NCI-H1105 treated with DMSO at 0.1 percent for 48 hours (cell line): ENCODE data around the gene FKBP14.

ENCODE experiments used
- DNase-seq: peaks from one replicate; lab custom pipeline; 2025; lab: John Stamatoyannopoulos, UW

The FKBP14 gene, protein sequence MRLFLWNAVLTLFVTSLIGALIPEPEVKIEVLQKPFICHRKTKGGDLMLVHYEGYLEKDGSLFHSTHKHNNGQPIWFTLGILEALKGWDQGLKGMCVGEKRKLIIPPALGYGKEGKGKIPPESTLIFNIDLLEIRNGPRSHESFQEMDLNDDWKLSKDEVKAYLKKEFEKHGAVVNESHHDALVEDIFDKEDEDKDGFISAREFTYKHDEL

DNA sequence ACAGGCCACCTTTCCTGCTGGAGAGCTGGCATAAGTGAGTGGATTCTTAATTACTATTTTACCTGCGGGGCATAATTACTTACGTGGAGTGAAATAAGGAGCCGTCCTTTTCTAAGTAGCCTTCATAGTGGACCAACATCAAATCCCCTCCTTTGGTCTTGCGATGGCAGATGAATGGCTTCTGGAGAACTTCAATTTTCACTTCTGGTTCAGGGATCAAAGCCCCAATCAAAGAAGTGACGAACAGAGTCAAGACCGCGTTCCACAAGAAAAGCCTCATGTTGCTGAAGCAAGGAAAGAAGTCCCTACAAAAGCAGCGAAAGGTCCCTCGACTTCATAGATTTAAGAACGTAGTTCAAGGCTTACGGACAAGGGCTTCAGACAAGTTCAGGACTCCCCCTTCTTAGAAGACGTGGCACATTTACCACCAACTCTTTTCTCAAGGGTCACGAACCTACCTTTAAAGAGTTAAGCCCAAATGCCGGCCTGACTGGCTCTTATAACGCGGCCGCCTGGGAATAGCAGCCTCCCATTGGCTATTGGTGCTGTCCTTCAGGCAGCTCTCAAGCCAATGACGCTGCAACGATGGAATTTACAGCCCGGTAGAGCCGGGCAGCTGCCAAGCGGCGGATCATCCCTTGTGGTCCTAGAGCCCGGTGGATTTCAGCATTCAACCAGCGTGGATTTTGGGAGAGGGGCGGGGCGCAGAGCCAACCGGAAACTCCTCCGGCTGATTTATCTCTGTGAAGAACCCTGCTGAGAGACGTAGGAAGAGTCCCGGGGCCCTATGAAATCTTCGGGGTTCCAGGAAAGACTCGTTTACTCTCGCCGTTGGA, at the start of gene FKBP14:
TSS of gene FKBP14 (minus strand) at position 474 of the 836 bp plus-strand sequence. CDS start at position 280, 194 bp downstream.
- DNase-seq: peak; percentile 98

DNA sequence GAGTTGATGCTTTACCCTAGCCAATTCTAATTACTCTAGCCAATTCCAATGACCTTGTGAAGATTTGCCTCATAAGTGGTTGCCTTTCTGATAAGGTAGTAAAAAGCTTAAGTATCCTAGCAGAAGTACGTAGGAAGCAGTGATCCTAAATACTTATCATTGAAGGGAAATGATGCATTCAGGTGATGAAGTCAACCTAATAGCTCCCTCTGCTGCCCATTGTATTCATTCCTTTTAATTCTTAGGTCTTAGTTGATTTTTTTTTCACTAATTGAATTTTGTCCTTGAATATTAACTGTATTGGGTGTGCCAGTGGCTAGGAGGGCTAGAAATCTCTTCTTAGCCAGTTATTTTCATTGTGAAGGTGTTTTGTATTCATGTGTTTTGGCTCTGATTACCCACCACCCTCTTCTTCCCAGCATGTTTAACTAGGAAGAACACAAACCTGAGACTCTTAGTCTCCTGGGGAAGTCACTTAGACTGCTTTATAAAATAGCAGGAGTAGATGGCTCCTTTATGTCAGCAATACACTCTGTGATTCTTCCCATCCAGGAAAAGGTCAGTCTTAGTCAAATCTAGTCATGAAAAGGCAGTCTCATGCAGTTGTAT, 48.0 kb upstream of the FKBP14 start:
- peak; percentile 62 for DNase-seq

DNA sequence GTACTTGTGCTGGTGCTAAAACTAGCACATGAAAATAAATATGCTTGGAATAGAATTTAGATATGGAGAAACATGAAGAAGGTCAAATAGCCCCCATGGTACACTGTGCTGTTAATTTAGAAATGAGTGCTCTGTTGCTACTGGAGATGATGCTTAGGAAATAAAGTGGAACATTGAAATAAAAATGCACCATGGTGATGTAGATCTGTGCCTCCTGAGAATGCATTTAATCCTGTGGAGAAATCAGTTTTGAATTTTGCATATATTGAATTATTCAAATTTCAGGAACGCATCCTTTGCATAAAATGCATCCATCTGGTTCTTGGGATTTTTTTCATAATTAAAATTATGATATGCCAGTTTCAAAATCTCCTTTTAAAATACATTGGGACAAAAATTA, 46.2 kb upstream of the FKBP14 start:
- no peak for DNase-seq

DNA sequence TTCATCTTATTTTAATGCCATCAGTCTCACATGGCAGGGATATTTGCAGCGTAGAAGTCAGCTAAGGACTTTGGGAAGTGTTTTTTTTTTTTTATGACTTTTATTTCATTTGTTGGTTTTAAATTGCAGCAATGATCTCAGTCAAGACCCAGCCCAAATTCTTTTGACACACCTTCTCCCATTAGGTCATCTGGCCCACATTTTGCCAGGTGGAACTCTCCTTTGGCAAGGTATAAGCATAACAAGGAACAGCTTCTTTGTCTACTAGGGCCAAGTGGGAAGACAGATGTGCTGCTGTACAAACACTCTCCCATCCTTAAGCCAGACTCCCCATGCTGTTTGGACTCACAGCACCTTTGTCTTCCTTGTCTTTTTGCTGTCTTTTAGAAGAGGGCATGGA, 43.5 kb upstream of the FKBP14 start:
- no peak for DNase-seq

DNA sequence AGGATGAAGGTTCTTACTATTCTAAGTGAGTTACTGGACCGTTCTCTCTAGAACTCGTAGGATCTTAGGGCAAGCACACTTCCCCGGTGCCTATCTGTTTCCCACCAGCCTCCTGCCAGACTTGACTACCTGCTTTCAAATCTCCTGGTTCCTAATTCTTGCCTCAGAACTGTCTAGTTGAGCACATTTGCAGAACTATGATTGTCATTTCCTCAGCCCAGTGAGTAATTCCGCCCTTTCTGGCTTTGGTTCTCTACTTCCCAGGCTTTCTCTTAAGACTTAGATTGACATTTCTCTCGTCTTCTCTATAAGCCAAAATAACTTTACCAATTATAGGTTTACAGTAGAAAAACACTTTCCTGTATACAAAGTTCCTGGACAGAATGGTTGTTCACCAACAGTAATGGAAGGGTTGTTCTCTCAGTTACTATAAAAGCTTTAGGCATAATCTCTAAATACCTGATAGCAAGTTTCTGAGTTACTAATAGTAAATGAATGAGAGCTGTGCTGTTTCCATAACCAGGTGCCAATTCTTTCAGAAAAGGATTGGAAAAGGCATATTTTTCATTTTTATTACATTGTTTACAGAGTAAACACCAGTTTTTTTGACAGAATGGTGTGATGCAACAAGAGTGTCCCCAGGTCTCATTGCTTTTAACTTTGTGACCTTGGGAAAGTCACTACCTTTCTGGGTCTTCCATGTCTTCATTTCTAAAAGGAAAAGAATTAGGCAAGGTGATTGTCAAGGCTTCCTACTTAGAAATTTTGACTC, 42.8 kb upstream of the FKBP14 start:
- DNase-seq: no peak

DNA sequence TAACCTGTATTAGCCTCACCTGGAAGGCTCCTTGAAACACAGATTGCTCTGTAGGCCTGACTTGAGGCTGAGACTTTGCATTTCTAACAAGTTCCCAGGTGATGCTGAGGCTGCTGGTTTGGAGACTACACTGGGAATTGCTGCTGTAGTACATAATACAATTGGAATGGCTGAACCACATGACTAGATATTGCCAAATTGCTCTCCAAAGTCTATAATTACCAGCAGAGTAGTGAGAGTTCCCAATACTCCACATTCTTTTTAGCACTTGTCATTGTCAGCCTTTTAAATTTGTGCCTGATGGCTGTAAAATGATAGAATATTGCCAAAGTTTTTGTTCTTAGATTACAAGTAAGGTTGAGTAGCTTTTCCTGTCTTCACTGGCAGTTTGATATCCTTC, 41.6 kb upstream of the FKBP14 start:
- DNase-seq: peak; percentile 7

DNA sequence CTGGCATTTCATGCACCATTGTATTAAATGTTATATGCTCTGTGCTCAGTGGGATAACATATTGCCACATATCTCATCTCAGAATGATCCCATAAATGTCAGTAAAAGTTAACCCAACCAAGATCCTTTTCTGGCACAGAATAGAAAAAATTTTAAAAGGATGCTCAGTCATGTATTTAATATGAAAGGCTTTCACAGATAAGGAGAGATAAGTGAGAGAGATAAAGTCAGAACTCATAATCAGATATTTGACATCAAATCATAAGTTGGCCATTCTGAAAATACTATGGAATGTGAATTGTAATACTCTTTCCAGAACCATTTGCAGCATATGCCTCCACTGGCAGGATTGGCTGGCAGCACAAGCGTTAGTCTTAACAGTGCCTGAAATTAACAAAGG, 40.2 kb upstream of the FKBP14 start:
- DNase-seq: no peak

DNA sequence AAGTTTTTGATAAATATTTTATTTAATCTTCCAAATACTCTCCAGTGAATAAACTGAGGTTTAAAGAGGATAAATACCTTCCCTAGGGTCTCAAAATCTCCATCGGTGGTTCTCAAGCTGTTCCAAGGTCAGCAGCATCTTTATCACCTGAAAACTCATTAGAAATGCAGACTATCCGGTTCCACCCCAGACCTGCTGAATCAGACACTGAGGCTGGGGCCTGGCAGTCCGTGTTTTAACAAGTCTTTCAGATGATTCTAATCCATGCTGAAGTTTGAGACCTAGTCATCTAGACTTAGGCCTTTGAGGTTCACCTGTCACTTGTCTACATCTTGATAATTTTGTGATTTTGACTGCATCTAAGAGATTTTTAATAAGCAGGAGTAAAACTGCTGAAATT, 39.2 kb upstream of the FKBP14 start:
- DNase-seq: no peak

DNA sequence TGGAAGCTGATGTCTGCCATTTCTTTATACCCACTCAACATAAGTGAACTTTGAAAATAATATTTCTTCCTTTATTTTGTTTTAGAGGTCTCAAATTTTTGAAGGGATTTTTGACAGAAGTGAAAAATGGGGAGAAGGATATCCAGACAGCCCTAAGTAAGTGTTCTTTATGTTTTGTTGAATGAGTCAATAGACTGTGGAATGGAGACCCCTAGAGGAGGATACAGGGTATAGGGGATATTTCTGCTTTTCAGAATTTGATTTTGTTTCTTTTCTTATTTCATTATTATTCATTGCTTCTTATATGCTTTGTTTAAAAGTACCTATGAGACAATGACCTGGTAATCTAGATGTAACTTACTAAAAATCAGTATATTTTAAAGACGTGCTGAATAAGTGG, 36.1 kb upstream of the FKBP14 start:
- peak; percentile 60 for DNase-seq

DNA sequence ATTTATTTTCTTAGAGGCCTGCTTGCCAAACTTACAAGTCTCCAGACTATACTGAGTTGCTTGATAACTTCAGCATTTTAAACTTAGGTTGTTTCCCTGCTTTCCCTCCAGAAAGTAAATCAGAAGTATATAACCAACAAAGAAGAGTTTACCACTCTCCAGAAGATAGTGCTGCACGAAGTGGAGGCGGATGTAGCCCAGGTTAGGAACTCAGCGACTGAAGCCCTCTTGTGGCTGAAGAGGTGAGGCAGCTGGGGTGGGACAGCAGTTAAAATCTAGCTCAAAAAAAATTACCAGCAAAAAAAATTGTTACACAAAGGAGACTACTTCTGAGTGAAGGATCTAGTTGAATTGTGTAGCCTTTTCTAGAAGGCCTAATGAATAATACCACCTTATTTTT, 35.3 kb upstream of the FKBP14 start:
- peak; percentile 30 for DNase-seq

DNA sequence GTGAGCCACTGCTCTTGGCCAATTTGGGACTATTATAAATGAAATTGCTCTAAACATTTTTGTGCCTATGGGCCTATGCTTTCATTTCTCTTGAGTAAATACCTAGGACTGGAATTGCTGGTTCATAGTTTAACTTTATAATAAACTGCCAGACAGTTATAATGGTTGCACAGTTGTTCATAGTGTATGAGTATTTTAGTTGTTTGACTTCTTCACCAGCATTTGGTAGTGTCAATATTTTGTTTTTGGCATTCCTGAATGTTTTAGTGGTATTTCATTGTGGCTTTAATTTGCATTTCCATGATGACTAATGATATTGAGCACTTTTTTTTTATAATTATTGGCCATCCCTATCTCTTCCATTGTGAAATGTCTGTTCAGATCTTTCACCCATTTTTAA, 31.2 kb upstream of the FKBP14 start:
- DNase-seq: no peak

DNA sequence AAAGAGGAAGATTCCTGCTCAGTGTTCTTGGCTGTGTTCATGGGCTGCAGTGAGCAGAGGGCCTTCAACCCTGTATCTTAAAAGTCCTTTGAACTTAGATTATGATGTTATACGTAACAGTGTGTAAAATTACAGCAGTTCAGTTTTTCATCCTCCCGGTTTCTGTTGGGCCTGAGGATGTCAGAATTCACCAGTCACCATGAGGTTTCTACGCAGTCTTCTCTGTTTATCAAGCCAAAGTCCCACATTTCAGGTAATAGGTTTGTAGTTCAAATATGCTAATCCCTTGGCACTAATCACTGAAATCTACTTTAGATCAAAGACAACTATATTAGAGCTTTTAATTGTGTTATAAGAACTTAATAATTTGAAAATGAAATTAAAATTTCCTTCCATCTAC, 26.6 kb upstream of the FKBP14 start:
- DNase-seq: no peak

DNA sequence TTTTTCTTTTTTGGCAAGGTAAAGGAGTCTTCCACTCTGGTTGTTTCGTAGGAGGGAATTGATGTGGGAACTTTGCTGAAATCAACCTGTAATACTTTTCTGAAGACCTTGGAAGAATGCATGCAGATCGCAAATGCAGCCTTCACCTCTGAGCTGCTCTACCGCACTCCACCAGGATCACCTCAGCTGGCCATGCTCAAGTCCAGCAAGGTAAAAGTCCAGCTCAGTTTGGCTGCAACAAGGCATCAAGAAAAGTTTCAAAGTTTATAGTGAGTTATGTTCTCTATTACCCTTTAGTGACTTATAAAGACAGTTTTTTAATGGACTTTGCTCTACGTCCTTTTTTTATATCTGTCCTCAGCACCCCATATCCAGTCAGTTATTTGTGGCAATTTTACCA, 22.7 kb upstream of the FKBP14 start:
- DNase-seq: no peak

DNA sequence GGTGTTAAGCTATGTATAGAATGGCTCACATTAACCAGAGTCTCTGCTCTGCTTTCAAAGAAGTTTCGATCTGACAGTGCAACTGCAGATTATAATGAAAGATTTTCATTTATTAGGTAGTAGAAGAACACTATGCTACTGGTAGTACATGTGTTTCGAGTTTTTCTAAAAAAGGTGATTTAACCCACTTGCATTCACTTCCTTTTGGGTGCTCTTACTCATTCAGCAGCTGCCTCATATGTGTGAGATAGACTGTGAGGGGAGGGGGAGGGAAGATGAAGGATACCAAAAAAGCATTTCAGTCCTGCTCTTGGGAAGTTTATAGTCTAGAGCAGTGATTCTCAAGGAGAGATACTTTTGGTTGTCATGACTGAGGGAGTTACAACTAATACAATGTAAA, 22.1 kb upstream of the FKBP14 start:
- no peak for DNase-seq

DNA sequence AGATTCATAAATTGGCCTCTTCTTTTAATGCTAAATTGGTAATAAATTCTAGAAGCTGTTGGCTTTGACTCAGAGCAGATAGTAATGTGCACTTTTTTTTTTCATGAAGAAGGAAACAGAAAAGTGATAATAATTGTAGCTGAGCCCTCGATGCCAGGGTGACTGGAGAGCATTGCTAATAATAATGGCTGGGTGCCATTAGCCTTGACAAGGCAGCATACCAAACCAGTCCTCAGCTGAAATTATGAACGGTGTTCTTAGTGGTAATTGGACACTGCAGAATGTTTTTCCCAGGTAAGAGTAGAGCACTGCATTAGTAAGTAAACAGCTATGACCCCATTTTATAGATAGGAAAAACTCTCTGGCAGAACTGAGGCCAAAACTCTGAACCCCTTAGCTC, 20.6 kb upstream of the FKBP14 start:
- peak; percentile 22 for DNase-seq

DNA sequence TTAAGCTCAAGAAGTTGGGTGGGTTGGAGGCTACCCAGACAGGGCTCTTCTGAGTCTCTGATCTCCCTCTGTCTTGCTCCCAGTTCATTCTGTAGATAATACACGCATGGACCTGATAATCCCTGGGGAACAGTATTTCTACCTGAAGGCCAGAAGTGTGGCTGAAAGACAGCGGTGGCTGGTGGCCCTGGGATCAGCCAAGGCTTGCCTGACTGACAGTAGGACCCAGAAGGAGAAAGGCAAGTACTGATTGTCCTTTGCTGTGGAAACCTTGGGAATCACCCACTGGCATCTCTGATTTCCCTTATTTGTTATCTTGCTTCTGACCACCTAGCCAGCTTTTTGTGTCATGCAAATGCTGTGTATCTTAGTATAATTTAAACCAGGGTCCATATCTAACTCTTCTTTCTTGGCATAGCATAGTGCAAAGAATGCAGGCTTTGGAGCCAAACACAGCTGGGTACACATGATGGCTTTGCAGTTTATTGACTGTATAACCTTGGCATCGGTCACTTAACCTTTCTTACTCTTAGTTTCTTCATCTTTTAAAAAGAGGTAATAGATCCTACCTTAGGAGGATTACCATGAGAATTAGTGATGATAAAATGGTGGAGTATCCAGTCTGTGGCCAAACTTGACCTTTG, 19.7 kb upstream of the FKBP14 start:
- DNase-seq: no peak

DNA sequence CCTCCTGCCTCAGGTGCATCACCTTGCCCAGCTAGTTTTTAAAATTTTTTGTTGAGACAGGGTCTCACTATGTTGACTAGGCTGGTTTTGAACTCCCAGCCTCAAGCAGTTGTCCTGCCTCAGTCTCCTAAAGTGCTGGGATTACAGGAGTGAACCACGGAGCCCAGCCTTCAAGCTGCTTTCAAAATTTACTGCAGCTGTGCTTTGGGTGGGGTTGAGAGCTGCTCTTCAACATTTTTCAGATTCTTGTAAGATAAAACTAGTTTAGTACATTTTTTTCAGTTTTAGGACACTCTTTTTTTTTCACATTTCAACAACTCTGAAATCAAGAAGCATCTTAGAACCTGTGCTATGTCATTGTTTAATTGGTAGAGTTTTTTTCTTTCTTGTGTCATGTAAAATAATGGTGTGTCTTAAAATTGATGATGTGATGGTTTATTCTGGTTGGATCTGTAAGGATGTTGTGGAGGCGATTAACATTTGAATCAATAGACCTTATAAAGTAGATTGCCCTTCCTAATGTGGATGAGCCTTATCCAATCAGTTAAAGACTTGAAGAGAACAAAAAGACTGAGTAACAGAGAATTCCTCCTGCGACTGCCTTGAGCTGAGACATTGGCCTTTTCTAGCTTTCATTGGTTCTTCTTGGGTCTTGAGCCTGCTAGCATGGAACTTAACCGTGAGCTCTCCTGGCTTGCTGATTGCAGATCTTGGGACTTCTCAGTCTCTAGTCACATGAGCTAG, 15.2 kb upstream of the FKBP14 start:
- no peak for DNase-seq

DNA sequence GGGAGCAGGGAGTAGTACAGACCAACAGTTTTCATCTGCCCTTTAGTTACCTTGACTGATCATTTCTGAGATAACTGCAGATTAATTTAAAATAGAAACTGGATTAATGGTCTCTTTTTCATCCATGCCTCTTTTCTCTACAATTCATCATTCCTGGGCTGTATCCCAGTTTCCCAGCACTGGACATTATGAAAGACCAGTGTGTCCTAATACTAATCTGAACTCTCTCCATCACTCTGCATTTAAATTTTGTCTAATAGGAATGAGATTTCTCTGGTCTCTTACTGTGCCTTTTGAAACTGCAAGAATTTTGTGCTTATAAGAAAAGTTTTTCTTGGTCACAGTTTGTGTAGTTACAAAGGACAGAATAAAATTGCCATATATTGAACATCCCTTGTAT, 14.4 kb upstream of the FKBP14 start:
- DNase-seq: no peak

DNA sequence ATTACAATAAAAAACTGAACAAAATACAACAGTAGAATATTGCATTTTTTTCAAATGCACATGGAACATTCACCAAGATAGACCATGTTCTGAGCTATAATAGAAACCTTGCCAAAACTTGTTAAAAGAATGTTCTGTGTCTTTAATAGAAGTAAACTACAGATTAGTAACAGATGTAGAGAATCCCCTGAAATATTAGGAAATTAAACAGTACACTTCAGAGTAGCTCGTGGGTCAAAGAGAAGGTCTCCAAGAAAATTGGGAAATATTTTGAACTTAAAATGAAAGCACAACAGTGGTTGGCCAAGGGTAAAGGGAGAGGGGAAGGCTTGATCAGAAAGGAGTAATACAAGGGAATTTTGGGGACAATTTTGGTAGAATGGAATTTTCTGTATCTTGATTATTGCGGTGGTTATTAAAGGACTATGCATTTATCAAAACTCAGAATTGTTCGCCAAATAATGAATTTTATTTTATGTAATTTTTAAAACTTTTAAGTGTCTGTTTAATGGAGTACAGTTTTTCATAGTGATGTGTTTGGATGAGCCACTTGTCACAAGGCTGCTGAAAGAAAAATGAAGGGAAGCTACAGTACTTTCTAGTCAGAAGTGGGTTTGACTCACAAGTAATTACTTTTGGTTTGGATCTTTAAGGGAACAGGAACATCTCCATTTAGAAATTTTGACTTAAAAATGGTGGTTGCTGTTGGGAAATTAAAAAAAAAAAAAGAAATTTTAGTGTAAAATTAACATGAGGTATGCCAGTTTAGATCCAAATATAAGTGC, 11.9 kb upstream of the FKBP14 start:
- no peak for DNase-seq

DNA sequence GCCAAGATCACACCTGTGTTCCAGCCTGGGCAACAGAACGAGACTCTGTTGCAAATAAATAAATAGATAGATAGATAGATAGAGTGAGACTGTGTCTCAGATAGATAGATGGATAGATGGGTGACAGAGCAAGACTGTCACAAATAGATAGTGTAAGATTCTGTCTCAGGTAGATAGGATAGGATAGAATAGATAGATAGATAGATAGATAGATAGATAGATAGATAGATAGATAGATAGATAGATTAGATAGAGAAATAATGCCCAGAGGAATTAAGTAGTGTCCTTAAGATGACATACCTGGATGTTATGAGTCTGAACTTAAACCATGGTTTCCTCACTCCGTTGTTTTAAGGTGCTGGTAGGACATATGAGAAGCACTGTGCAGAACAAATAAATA, 9.7 kb upstream of the FKBP14 start:
- DNase-seq: no peak

DNA sequence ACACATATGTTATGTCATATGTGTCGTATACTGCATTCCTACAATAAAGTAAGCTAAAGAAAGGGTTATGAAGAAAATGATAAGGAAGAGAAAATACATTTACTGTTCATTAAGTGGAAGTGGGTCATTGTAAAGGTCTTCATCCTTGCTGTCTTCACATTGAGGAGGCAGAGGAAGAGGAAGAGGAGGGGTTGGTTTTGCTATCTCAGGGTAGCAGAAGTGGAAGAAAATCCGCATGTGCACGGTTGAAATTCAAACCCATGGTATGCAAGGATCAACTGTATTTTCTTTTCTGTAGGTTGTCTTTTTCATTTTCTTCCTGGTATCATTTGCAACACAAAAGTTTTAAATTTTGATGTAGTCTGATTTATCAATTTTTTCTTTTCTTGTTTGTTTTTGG, 8.0 kb upstream of the FKBP14 start:
- DNase-seq: no peak
